ENCODE measurements around the gene EPN1.
"Not testable (repeated sequence)": the region's sequence is repeated elsewhere in the genome, so short reads cannot be mapped to it uniquely, and the experiment has no call there.

EPN1 gene

DNA sequence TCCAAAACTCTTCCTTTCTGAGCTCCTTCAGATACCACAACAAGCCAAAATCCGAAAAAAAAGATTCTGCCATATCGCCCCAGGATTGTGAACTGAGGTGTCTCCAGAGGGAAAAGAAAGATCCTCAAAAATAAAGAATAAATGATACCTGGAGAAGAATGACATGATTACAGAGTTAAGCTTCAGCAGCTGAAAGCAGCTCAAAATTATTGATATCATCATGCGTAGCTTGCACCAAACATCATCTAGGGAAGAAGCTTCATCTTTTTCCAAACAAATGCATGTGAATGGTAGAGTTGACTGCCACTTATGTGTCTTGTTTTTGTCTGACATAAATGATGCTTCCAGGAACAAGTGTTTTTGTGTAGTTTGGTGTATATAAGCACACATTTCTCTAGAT, 63.3 kb downstream of the EPN1 start, which contains the start of gene NLRP9:
TSS of gene NLRP9 (minus strand) at position 101 of the 400 bp plus-strand sequence. CDS start at position 73, 28 bp downstream.
- no peak for DNase-seq

DNA sequence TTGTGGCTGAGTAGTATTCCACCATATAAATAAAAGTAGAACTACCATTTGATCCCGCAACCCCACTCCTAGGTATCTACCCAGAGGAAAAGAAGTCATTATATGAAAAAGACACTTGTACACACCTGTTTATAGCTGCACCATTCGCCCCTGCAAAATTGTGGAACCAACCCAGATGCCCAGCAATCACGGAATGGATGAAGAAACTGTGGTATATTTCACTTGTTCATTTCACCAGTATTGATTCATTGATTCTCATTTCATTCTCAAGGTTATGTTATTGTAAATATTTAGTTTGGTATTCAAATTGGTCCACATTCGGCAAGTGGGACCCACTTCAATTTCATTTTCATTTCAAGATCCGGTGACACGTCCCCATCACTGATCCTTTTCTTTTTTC, 75.7 kb downstream of the EPN1 start:
- DNase-seq: no peak

DNA sequence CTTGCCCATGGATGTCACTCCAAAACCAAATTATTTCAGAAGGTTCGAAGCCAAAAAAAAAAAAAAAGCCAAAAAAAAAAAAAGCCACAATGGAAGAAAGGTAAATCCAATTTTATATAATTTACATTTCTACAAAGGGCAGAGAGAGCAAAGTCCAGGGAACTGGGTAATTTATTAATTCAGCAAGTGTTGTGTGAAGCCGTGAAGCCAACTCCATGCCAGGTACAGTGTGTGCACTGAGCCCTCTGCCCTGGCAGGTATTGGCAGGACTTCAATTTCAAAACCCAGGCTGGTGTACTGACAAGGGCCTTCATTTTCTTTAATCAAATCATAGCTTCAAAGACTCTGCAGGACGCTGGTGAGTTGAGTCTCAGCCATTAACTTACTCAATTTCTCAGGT, 78.4 kb downstream of the EPN1 start:
- no peak for DNase-seq

DNA sequence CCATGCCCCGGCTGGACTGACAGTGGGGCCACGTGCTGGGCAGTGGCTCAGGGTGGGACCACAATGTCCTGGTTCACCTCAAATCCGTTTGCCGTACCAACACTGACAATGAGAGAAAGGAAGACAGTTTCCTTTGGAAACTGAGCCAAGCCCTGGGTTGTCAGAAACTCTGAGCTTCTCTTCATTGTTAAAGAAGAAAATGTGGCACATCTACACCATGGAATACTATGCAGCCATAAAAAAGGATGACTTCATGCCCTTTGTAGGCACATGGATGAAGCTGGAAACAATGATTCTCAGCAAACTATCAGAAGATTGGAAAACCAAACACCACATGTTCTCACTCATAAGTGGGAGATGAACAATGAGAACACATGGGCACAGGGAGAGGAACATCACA, 81.8 kb downstream of the EPN1 start:
- not testable (repeated sequence) for DNase-seq

DNA sequence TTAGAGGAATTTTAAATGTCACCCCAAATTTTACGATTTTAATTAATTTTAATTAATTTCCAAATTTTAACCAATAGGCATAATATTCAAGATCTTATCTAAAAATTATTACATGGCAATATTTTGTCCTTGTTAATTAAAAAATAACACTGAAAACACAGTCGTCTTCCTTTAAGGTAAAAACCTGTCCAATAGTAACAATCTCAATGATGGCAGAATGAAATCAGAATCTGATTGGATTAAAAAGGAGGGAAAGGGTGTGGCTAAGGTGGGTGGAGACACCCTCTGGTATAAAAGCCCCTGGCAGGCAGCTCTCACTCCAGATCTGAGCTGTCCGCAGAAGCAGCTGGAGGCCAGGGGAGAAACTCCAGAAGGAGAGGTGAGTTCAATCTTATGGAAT, 83.8 kb downstream of the EPN1 start, which contains the start of gene RFPL4A:
TSS of gene RFPL4A (plus strand) at position 301 of the 400 bp plus-strand sequence. CDS start 2,704 bp downstream, outside the sequence.
- DNase-seq: not testable (repeated sequence)

All from kidney glomerular epithelial cell (primary cell).